ENCODE measurements around the gene SLC44A3.
"Not testable (repeated sequence)": the region's sequence is repeated elsewhere in the genome, so short reads cannot be mapped to it uniquely, and the experiment has no call there.

The SLC44A3 gene

GRCh38 chr1:94919241-94920030 is 99.3 kb downstream of the SLC44A3 start:
- no peak for DNase-seq

- no peak for DNase-seq
These were observed 99.9 kb downstream of the SLC44A3 start for GRCh38 chr1:94920061-94920460.

DNA sequence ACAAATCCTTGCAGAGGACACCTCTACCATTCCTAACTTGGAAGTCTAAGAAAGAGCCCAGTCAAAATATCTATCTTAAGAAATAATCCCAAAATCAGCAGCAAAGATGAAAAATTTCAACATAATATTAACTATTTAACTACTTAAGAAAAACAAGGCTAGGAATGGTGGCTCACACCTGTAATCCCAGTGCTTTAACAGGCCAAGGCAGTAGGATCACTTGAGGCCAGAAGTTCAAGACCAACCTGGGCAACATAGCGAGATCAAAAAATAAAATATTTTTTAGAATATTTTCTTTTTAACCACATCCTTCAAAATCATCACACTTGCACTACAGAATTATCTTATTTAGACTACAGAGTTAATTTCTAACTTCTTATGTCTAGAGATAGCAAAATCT is 101.8 kb downstream of the SLC44A3 start:
- DNase-seq = no peak

GRCh38 chr1:94922761-94923331 is 102.7 kb downstream of the SLC44A3 start:
- no peak for DNase-seq

DNA sequence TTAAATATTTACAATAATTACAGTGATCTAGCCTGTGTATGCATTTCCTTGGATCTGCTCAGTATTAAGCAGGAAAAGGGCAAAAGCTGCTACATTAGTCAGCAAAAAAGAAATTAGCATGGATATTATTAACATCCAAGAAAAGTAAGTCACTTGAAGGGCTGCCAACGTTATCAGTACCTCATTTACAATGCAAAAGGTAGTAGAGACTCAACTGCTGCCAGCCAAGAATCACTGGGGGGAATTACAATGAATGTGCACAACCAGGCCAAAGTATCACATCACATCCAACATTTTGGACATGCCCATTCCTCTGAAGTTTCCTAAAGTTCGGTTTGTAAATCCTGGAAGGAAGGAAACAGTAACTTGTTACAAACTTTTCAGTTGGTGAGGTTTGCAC is 104.8 kb downstream of the SLC44A3 start:
- DNase-seq = no peak

DNA sequence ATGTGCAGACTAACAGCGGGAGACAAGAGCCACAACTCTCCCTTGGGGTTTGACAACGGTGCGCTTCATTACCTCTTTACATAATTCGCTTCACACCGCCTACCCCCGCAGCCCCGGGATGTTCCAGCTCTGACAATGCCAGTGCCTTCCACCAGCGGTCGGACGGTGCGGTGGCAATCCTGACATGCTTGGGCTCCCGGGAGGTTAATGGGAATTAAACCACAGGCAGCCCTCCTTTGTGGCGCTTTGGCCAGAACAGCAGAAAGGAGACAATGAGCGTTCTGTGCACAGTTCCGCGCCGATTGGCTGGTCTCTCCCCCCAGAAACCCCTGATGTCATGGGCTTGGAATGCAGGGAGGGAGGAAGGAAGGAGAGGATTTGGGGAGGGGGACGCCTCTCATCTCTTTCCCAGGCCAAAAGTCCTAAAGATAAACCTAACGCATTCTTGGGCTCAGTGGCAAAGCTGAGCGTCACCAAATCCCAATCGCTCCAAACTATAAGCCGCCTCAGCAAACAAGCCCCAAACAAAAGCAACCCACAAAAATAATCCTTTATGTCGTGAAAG is 105.5 kb downstream of the SLC44A3 start:
- no peak for DNase-seq

DNA sequence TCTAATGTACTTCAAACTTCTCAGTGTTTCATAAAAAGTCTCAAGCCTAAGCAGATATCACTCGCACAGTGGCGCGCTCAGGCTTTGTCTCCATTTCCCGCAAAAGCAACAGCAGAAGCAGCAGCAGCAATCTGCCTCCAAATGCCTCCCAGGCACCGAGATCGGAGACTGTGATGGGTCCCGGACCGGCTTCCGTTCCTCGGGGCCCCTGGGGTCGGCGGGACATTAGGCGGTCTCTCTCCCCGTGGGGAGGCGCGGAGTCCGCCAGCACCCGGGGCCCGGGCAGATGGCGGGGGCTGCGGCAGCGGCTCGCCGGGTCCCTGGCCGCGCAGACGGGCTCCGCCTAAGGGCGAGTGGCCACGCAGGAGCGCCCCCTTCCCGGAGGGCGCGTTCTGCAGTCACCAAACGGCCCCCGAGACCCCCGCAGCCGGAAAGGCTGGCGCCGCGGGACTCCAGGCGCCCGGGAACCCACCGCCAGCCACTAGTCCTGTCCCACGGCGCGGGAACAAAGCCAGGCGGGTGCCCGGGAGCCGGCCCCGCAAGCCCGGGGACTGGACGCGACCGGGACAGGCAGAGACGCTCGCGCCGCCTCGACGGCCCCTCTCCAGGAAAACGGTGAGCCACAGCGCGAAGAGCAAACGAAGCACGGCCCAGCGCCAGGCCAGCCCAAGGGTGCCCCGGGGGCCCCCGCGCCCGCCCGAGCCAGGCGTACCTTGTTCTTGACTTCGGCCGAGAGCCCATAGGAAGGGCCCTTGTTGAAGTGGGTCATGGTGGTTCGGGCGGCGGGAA is 106.2 kb downstream of the SLC44A3 start:
- DNase-seq = no peak

DNA sequence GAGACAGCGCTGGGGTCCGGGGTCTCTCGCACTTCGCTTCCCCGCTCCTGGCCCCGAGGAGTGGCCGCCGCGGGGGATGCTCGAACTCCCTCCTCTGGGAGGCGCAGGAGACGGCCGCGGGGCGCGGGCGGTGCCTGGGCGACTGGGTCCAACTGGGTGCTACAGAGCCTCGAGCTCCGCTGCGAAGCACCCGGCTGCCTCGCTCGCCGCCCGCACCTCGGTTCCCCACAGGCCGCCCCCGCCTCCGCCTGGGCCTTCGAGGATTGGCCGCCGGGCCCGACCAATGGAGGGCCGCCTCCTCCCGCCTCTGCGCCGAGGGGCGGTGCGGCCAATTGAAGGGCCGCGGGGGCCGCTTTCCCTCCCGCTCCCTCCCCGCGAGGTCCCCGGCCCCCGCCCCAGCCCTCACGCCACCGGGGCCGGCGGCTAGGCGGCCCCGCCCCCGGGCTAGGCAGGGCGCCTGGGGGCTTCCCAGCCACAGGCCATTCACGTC is 106.8 kb downstream of the SLC44A3 start, which contains the start of gene CNN3:
TSS of gene CNN3 (minus strand) at position 196 of the 490 bp plus-strand sequence. CDS start 216 bp downstream, outside the sequence.
- no peak for DNase-seq

GRCh38 chr1:94927405-94928175 is 107.4 kb downstream of the SLC44A3 start:
- DNase-seq = no peak

DNA sequence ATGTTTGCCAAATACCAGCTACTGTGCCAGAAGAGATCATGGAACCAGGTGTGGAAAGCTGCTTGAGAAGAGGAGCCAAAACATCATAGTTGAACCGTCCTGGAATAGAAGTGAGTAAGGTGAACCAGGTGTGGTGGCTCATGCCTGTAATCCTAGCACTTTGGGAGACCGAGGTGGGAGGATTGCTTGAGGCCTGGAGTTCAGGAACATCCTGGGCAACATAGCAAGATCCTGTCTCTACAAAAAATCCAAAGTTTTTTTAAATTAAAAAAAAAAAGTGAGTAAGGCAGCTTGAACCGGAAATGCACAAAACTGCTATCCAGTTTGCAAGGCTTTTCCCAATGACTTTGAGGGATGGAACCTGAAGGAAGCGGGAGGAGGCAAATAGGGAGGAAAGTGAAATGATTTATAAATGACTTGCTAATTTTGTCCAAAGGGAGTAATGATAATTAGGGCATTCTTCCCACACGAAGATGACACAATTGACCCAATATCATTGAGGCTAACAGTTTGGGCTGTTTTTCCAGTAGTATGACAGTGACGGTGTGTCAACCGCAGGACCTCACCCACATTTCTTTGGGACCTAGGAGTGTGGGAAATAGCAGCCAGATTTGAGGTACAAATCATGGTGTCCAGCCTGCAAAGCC is 108.3 kb downstream of the SLC44A3 start:
- no peak for DNase-seq

DNA sequence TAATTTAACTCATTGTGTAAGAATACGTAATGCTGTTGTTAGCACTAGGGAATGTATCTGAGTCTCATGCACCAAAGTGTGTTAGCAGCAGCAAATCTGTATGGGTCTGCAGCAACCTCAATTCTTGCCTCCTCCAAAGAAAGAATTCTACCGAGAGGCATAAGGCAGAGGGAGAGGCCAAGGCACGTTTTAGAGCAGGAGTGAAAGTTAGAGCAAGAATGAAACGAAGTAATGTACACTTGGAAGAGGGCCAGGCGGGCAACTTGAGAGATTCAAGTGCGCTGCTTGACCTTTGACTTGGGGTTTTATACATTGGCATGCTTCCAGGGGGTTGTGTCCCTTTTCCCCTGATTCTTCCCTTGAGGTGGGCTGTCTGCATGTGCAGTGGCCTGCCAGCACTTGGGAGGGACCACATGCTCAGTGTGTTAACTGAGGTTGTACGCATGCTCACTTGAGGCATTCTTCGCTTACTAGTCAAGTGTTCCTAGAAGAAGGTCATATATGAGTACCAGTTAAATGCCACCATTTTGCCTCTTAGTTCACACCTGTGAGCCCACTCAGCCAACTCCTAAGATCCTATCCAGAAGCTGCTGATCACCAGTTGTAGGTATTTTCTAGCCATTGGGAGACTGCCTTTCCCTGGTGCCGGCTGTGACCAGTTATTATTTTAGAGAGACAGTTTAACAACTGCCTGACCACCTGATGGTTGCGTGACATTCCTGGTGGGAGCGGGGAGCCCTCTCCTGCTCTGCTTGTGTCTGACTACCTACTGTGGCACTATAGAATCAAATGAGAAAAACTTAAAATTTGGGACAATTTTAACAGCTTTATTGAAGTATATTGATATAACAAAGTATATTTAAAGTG is 109.4 kb downstream of the SLC44A3 start:
- DNase-seq = no peak

DNA sequence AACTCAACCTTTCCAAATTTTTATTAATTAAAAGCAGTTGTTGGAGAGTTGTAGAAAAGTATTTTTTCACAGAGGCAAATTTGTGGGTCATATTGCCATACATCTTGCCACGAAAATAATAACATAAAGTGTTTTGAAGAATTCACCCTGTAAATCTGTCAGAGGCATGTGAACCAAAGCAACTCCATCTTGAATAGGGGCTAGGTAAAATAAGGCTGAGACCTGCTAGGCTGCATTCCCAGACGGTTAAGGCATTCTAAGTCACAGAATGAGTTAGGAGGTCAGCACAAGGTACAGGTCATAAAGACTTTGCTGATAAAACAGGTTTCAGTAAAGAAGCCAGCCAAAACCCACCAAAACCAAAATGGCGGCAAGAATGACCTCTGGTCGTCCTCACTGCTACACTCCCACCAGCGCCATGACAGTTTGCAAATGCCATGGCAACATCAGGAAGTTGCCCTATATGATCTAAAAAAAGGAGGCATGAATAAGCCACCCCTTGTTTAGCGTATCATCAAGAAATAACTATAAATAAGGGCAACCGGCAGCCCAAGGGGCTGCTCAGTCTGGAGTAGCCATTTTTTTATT is 111.2 kb downstream of the SLC44A3 start:
- DNase-seq = no peak

GRCh38 chr1:94934551-94934950 is 114.4 kb downstream of the SLC44A3 start:
- DNase-seq = no peak

- DNase-seq = no peak
These were observed 114.9 kb downstream of the SLC44A3 start for GRCh38 chr1:94935034-94935433.

DNA sequence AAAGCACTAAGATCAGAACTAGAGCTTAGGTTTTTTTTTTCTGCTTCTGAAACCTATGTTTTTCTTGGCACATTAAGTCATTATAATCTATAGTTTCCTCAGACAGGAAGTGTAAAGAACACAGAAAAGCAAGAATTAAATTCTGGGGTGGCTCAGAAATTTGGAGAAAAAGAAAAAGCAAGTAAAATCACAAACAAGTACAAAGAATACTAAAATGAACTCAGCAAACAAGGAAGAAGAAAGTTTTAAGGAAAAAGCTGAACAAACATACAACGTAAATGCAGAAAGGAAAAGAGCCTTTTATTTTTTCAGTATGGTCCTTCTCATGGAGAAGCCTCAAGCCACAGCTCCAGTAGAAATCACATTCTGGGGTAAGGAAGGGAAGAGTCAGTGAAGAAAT is 115.3 kb downstream of the SLC44A3 start:
- DNase-seq = no peak

- no peak for DNase-seq
These were observed 116.9 kb downstream of the SLC44A3 start for GRCh38 chr1:94936861-94937620.

DNA sequence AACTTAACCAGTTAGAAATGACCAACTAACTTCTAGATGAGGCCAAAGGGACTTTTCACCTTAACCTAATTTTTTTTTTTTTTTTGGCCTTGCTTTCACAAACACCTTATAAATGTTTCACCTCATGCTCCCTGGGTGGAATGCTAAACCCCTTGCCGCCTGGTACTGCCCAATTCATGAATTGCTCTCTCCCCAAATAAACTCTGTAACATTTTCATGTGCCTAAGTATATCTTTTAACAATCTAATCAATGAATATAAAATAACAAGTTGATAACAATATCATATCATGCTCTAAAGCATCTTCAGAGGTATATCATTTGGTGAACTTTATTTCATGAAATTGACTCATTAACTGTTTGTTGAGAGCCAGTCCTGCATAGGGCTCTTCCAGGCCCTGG is 117.7 kb downstream of the SLC44A3 start:
- no peak for DNase-seq

DNA sequence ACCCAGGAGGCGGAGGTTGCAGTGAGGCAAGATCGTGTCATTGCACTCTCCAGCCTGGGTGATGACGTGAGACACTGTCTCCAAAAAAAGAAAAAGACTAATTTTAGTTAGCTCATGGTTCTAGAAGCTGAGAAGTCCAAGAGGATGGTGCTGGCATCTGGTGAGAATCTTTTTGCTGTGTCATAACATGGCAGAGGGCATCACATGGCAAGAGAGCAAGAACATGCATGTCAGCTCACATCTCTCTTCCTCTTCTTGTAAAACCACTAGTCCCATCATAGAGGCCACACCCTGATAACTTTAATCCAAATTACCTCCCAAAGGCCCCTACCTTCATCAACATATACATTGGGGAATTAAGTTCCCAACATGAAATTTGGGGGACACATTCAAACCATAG is 120.6 kb downstream of the SLC44A3 start:
- DNase-seq = no peak

- DNase-seq = not testable (repeated sequence)
These were observed 121.3 kb downstream of the SLC44A3 start for GRCh38 chr1:94941480-94941879.

Measured in GDM1 (cell line).